ENCODE results near the gene GBGT1.

GBGT1 gene

DNA sequence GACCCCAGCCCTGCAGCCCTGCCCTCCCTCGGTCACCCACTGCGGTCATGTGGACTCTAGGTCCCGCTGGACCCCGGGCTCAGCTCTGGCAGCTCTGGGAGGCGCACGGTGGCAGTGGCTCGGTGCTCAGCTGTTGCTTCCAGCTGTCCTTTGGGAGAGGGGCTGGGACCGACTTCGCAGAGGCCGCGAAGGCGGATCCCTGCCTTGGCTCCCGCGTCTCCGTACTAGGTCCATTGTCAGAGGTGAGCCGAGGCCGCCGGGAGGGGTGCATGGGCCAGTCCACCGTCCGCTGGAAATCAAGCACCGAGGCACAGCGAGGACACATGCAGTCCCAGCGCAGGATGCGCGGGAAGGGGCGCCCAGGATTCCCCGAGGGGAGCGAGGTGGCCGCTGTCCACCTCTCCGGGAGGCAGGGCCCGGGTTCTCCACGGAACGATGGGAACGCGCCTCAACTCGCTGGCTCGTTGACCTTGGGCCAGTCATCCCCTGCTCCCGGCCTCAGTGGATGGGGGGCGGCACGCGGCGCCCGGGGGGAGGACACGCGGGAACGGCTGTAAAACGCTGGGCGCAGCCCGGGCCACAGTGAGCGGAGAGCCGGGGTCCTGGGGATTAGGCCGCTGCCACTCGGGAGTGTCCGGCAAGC is 732 bp downstream of the GBGT1 start:
- no peak for DNase-seq (ENCODE audit: low spot score)

DNA sequence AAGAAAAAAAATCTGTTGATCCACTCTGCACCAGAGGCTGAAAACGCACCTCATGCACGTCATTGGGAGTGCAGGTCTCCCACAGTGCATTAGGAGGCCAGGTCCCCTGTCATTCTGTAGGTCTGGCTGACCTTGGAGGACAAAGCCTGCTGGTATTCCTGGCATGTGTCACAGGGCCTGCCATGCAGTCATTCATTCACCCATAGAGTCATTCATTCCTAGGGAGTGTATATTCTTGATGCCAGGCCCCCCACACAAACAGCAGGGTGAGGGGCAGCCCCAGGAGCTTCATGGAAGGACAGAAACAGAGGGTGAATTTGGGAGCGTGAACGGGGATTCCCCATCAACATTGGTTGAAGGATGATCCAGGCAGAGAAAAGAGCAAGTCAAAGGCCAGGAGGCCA is 2.2 kb downstream of the GBGT1 start:
- no peak for DNase-seq (ENCODE audit: low spot score)

DNA sequence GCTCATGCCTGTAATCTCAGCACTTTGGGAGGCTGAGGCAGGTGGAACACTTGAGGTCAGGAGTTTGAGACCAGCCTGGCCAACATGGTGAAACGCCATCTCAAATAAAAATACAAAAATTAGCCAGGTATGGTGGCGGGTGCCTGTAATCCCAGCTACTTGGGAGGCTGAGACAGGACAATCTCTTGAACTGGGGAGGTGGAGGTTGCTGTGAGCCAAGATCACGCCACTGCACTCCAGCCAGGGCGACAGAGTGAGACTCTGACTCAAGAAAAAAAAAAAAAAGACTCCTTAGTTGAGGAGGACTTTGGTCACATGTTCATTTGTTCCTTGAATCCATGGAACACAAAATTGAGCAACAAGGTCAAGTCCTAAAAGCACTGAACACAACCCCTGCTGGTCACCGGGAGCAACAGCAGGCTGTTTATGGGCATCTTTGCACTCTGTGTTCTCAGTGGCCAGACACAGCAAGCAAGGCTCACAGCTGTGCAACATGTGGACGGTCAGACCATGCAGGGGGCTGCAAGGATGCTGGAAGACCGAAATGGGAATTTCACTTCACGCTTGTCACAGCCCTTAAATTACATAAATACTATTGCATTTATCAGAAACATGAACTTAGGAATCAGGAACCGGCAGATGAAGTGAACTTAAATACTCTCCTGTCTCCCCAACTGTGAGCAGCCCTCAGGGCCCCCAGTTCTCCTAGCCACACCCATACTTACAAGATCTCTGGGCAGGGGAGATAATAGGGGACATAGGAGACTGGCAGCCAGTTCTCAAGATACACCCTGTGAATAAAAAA is 2.8 kb downstream of the GBGT1 start:
- peak; percentile 71 for DNase-seq (ENCODE audit: low spot score)

DNA sequence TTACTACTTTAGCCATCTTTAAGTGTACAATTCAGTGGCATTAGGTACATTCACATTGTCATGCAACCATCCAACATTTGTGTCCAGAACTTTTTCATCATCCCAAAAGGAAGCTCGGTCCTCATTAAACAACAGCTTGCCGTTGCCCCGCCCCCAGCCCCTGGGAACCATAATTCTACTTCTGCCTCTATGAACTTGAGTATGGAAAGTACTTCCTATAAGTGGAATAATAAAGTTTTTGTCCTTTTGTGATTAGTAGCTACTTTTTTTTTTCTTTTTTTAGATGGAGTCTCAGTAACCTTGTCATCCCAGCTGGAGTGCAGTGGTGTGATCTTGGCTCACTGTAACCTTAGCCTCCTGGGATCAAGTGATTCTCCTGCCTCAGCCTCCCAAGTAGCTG is 5.0 kb downstream of the GBGT1 start:
- no peak for DNase-seq (ENCODE audit: low spot score)

DNA sequence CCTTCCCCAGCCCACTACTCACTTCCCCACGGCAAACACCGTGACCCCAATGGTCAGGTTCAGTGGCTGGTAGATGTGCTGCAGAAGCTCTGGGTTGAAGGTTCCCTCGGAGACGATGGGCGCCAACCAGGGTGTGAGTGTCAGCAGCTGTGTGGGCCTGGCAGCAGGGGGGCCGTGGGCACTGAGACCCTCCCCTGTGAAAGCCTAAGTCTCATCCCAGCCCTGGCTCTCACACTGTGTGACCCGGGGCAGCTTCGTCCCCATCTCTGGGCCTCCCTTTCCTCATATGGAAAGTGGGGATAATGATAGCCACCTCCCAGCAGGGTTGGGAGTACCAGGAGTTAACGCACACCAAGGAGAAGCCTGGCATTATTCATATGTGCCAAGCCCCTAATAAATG is 8.6 kb downstream of the GBGT1 start:
- DNase-seq (ENCODE audit: low spot score), result no peak

DNA sequence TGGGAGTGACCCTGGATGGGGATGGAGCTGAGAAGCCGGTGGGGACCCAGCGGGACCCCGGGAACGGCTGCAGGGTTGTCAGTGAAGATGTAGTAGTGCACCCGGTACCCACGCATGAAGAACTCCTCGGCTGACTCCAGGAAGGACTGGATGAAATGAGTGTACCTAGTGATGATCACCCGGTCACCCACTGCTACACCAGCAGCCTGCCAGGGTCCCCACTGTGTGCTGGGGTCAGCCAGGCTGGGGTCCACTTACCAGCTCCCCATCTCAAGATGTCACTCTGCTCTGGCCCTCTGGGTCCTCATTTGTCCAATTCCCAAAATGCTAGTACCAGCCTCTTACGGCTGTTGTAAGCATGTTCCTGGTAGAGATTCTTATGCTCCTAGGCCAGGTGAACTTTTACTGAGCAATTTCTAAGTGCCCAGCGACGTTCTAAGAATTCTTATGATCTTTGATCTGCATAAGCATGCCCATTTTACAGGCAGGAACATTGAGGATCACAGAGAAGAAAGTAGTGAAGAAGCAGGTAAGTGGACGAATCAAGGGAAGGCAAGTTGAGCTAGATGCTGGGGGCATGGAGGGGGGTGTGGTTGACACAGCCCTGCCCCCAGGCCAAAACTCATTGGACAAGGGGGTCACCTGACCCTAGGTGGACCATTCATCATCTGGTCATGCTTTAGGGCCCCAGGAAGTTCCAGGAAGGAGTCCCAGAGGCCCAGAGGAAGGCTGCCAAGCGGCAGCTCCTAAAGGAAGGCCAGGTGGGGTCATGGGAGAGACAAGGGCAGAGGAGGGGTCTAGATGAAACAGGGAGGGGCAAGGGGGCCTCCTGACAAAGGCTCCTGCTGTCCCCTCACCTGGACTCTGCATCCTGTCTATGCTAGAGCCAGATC is 9.4 kb downstream of the GBGT1 start:
- no peak for DNase-seq (ENCODE audit: low spot score)

DNA sequence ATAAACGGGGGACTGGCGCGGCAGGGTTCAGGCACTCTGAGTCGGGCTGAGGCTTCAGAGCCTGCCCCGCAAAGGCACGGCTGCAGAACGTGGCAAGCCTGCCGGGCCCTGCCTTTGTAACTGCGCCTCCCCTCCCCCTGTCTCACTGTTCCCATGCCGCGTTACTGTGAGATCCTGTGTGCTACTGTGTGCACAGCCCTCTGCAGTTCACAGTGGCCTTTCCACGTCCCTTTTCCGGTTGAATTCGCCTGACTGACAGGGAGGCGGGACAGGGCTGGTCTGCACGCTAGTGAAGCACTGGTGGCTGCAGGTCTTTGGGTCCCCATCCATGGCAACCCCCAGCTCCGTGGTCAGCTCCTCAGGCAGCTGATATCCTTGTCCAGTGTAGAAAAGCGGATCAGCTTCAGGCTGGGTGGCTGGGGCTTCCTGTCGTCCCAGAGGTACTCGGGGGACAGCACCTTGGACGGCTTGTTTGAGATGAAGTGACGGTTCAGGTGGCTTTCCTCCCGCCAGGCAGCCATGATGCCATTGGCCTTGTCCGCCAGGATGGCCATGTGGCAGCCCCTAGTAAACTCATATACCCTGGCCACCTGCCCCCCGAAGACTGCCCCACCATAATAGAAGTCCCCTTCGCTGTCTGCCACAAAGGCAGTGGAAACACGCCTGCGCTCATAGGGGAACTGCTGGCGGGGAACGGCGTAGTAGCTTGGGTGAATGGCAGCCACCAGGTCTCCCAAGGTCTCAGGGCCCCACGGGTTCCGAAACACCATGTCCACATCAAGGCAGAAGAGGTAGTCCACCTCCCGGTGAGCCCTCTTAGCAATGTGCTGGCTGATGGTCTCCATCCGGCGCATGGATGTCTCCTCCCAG is 10.3 kb downstream of the GBGT1 start:
- no peak for DNase-seq (ENCODE audit: low spot score)

DNA sequence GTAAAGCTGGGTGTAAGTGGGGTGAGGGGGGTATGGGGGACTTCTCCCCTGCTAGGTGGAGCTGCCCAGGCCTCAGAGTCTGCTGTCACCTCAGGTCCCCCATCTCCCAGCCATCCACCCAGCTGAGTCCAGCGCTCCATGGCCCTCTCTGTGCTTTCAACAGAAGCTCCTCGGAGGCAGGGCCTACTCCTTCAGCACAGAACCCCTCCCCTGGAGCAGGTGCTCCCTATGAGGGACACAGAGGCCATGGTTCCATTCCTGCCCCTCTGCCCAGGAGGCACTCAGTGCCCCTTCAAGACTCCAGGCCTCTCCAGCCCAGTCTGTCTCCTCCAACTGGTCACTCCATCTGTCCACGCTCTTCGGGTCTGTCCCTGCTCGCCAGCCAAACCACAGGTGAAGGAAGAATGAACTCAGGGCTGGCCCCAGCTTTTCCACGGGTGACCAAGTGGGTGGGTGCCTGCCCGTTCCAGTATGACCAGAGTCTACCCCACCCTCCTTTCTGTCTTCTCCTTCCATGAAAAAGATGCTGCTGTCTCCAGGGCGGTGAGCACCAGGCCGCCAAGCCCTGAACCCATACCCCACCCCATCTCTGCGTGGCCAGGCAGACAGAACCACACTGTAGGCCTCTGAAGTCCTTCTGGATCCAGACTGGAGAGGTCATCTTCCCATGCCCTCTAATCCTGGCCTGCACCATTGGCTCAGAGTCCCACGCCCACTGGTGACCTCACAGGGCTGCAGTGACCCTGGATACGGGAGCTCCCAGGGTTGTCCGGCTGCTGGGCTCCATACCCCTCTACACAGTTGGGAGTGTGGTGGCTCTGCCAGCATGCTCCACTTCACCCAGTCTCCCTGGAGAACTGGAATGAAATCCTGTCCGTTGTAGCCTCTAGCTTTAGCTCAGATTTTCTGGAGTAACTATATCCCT is 11.9 kb downstream of the GBGT1 start:
- no peak for DNase-seq (ENCODE audit: low spot score)

DNA sequence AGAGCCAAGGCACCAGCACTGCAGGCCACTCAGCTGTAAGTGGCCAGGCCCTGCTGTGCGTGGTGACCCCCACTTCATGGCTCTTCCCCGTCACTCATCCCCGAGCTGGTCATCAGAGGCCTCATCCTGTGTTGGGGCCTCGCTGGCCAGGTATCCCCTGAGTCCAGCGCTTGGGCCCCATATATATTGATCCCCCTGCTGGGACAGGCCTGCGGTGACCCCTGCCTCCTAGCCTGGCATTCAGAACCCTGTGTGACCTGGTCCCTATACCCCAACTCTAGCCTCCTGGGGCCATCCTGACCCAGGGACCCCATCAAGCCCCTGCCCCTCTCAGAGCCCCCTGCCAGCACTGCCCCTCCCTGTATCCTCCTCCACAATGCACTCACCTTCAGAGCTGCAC is 12.7 kb downstream of the GBGT1 start:
- no peak for DNase-seq (ENCODE audit: low spot score)

DNA sequence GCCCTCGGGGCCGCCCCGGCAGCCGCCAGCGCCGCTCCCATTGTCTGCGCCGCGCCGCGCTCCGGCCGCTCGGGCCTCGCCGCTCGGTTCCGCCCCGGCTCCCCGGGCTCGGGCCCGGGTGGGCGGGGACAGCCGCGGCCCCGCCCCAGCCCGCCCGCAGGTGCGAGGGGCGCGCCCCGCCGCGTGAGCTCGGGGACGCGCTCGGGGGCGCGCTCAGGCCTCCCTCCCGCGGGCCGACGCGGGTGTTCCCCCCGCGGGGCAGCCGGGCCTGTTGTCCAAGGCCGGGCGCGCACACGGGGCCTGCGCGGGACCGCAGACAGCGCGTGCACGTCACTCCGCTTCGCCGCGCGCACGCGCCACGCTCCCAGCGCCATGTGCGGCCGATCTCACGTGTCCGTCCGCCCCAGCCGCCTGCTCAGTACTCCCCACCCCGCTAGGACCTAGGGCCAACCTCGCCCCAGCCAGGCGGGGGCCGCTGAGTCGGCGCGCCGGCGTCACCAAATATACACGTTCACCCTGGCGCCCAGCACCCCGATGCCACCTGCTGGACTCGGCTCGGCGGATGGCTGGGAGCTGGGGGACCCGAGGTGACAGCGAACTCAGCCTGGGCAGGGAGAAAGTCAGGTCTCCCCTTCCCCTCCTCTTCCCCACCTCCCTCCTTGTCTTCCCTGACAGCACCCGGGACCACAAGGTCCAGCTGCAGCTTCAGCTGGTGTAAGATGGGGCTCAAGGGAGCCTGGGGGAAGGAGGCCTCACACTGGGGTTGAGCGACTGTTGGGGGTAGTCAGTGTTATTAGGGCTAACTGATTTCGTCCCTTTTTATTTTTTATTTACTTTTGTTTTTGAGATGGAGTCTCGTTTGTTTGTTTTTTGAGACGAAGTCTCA is 14.3 kb downstream of the GBGT1 start:
- DNase-seq (ENCODE audit: low spot score), result peak; percentile 94

DNA sequence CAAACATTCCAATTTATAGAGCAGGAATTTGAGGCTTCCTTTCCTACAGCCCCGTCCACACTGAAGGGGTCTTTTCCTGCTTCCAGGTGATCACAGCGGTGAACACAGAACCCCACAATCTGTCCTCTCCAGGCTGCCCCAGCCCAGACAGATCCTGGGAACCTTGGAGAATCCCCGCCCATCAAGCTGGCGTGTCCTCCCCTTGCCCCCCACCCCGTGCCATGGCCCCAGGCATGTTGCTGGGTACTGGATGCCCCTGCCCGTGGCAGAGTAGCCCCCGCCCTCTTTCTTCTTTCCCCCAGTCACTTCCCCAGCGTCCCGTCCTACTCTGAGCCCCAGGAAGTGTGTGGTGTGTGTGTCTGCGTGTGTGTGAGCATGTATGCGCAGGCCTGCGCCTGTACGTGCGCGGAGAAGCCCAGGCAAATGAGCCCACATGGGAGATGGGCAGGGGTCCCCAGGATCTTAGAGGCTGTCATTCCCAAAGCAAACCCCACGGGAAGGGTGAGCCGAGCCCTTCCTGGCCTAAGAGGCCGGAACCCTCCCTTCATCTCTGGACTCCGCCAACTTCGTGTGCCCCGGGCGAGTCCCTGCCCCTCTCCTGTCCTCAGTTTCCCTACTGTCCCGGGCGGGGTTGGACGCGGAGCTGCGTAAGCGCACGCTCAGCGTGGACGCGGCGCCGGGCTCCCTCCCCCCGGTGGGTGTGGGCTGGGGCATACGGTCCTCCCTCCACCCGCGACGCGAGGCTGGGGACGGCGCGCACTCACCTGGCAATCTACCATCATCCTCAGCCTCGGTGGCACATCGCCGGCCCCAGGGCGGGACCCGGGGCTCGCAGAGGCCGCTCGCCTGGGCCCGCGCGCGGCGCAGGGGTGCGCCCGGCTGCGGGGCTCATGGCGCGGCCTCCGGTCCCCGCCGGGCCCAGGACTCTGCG is 15.2 kb downstream of the GBGT1 start:
- peak; percentile 60 for DNase-seq (ENCODE audit: low spot score)

DNA sequence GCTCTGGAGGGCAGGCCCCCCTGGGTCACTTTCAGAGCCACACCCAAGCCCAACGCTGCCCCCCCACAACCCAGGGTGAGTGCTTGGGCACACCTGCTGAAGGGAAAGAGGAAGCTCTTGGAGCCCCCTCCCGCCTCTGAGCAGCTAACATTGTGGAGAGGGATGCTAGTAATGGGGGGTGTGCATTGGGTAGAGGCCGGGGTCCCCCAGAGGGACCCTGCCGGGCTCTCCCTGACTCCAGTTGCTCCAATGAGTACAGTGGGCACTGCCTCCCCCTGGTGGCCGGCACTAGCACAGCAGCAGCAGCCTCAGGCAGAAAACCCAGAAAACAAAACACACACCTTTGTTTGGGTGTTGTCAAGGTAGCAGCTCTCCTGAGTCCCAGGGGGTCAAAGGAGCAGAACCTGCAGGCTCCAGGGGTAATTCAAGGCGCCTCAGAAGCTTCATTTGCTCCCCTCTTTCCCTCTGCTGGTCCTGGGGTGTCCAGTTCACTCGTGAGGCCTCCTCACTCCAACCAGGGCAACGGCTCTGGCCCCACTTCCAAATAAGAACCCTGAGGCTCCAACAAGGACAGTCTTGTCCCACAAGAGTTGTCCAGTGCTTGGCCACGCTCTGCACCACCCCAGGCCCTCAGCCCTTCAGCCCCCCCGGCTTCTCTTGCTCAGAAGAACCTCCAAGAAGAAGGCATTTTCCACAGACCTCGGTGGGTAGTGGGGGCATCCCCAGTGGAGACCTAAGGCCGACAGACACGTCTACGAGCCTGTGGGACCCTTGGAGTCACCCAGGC is 16.1 kb downstream of the GBGT1 start:
- peak; percentile 79 for DNase-seq (ENCODE audit: low spot score)

DNA sequence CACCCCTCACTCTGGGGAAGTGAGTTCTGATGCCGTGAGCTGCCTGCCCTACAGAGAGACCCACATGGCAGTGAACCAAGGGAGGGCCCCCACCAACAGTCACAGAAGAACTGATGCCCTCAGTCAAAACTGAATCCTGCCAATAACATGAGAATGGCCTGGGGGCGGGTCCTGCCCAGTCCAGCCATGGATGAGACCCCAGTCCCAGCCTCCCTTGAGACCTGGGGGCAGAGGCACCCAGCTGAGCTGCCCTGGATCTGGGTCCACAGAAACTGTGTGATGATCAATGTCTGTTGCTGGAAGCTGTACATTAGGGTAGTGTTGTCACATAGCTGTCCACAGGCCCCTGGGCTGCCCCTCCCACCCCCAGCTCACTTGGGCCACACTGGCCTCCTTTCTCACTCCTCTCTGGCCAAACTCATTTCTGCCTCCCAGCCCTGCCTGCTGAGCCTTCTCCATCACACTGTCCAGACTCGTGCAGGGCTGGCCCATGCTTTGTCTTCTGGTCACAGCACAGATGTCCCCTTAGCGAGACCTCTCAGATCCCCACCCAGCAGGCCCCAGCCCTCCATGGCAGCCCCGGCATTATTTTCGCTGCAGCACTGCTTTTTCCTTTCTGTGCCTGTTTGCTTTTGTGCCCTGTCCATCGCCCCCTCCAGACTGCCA is 16.8 kb downstream of the GBGT1 start:
- DNase-seq (ENCODE audit: low spot score), result no peak

DNA sequence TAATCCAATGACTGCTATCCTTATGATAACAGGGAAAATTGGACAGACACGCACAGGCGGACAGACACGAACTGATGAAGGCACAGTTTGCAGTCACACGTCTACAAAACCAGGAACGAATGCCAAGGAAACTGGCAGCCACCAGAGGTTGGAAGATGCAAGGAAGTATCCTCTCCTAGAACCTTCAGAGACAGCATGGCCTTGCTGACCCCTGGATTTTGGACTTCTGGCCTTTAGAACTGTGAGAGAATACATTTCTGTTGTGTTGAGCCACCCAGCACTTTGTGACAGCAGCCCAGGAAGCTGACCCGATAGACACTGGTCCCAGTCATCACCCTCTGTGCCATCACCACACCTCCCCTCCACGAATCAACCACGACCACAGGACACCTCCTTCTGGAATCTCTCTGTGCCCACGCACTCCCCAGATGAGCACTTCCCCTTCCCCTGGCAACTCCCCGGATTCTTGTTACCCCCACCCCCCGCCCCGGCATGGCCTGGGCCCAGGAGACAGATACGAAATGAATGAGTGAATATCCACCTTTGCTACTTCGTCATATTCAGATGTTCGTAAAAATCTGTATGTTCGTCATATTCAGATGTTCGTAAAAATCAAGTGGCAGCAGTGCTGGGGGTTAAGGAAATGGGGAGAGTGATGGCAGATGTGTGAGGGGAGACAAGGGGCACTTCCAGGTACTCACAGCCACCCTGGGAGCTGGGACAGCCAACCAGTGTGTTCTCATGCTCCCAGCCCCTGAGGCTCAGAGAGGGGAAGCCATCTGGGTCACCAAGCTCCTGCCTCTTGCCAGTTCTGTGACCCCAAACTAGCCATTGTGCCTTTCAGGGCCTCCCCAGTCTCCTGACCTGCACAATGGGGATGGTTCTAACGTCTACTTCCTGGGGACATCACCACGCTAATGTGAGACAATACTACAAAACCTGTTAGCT is 18.5 kb downstream of the GBGT1 start:
- no peak for DNase-seq (ENCODE audit: low spot score)

DNA sequence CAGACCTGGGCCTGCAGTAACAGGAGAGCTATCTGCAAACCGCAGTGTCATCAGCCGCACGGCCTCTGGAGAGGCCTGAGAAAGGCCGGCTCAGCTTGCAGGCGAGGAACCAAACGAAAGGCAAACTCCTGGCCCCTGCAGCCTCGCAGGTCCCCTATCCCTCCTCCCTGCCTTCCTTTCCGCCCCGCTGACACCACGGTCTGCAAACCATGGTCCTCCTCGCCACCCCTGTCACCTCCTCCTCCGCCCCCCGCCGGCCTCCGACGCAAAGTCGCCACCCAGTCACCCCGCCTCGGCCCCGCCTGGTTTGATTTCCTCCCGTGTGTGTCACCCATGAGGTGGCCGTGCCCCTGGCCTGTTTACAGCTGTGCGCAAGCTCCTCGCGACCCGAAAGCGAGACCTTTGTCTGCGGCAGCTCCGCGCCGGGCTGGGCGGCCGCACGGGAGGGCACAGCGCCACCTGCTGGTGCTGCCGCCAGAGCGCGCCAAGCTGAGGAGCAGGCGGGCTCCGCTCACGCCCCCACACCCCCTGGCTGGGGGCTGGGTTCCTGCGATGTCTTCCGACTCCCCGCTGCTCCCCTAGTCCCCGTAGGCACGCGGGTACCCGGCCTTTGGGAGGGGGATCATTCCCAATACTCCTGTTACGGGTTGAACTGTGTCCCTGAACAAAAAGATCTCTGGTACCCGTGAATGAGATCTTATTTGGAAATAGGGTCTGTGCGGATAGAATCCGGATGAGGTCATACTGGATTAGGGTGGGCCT is 19.4 kb downstream of the GBGT1 start:
- peak; percentile 72 for DNase-seq (ENCODE audit: low spot score)
